HepG2 (cell line): Measurements from ENCODE around the gene DTX4. TPM values are rescaled to one million over a fixed set of nuclear protein-coding genes. Genes with fewer than 3 reads are reported as not detected.
A peak's percentile ranks its signal among the peaks of the same experiment; 100 is the strongest.

ENCODE experiments used
- ARNT ChIP-seq: fragments of 450-650 bp; IDR thresholded peaks from 2 replicates; pipeline ENCODE4 v1.6.1; 2017
- E2F2 ChIP-seq: sonication (generic); formaldehyde crosslinking; IDR thresholded peaks from 2 replicates; pipeline ENCODE4 v1.4.0; 2020; ENCODE audit warnings: missing genetic modification reagents, borderline replicate concordance
- FOXA1 ChIP-seq, 2 experiments: fragments of 450-650 bp in 1 of 2; sonication (generic) in 1 of 2; formaldehyde crosslinking in 1 of 2; IDR thresholded peaks; 2 replicates each; pipeline versions ENCODE4 v1.4.0 to v1.6.1; 2016 to 2020; ENCODE audit warnings: missing genetic modification reagents in 1 of 2
- HOXA5 ChIP-seq: sonication (generic); formaldehyde crosslinking; IDR thresholded peaks from 2 replicates; pipeline ENCODE4 v1.4.0; 2020; ENCODE audit warnings: missing genetic modification reagents
- PREB ChIP-seq: sonication (generic); formaldehyde crosslinking; IDR thresholded peaks from 2 replicates; pipeline ENCODE4 v1.4.0; 2020; ENCODE audit warnings: missing genetic modification reagents
- RCOR2 ChIP-seq: IDR thresholded peaks from 2 replicates; pipeline ENCODE4 v1.6.1; 2016; ENCODE audit warnings: missing biosample characterization, missing genetic modification reagents
- SMAD1 ChIP-seq: sonication (generic); formaldehyde crosslinking; IDR thresholded peaks from 2 replicates; pipeline ENCODE4 v1.4.0; 2020; ENCODE audit warnings: missing genetic modification reagents, low read depth, mild to moderate bottlenecking, borderline replicate concordance
- STAG1 ChIP-seq: sonication (generic); formaldehyde crosslinking; IDR thresholded peaks from 2 replicates; pipeline ENCODE4 v1.4.0; 2020; ENCODE audit warnings: missing genetic modification reagents
- SYNCRIP ChIP-seq: fragments of 200-400 bp; formaldehyde crosslinking; IDR thresholded peaks from 2 replicates; pipeline ENCODE4 v1.6.1; 2018; ENCODE audit warnings: mild to moderate bottlenecking, low read depth, low read length; ENCODE audit not compliant: insufficient read depth
- TARDBP ChIP-seq: sonication (generic); formaldehyde crosslinking; IDR thresholded peaks from 2 replicates; pipeline ENCODE4 v1.8.0; 2022; ENCODE audit warnings: mild to moderate bottlenecking, missing genetic modification reagents
- TCF12 ChIP-seq, 2 experiments: fragments of 450-650 bp in 1 of 2; sonication (generic) in 1 of 2; formaldehyde crosslinking in 1 of 2; IDR thresholded peaks; 2 replicates each; pipeline versions ENCODE4 v1.6.1 to v1.8.0; 2017 to 2022; ENCODE audit warnings: antibody characterized with exemption in 1 of 2, mild to moderate bottlenecking in 1 of 2, missing genetic modification reagents in 1 of 2, moderate library complexity in 1 of 2
- ZBTB46 ChIP-seq: sonication (generic); formaldehyde crosslinking; IDR thresholded peaks from 2 replicates; pipeline ENCODE4 v1.4.0; 2020; ENCODE audit warnings: mild to moderate bottlenecking, missing genetic modification reagents, borderline replicate concordance
- ZEB1 ChIP-seq: IDR thresholded peaks from 2 replicates; pipeline ENCODE4 v1.6.1; 2012; ENCODE audit warnings: mild to moderate bottlenecking, low read depth, inconsistent platforms; ENCODE audit not compliant: insufficient replicate concordance
- ZFAT ChIP-seq: sonication (generic); formaldehyde crosslinking; conservative IDR thresholded peaks from 2 replicates; pipeline ENCODE4 v1.8.1; 2023; ENCODE audit warnings: missing genetic modification reagents, inconsistent platforms
- ZFP37 ChIP-seq: sonication (generic); formaldehyde crosslinking; IDR thresholded peaks from 2 replicates; pipeline ENCODE4 v1.4.0; 2020; ENCODE audit warnings: missing genetic modification reagents, borderline replicate concordance
- ZFP91 ChIP-seq: sonication (generic); formaldehyde crosslinking; IDR thresholded peaks from 2 replicates; pipeline ENCODE4 v1.9.0; 2022; ENCODE audit warnings: missing genetic modification reagents, mild to moderate bottlenecking, borderline replicate concordance
- ZMAT3 ChIP-seq: sonication (generic); formaldehyde crosslinking; conservative IDR thresholded peaks from 2 replicates; pipeline ENCODE4 v1.7.0; 2021; ENCODE audit warnings: missing genetic modification reagents
- ZMYM2 ChIP-seq: sonication (generic); formaldehyde crosslinking; IDR thresholded peaks from 2 replicates; pipeline ENCODE4 v1.8.0; 2022; ENCODE audit warnings: mild to moderate bottlenecking, missing genetic modification reagents
- ZNF569 ChIP-seq: sonication (generic); formaldehyde crosslinking; IDR thresholded peaks from 2 replicates; pipeline ENCODE4 v1.5.0; 2020; ENCODE audit warnings: mild to moderate bottlenecking, missing genetic modification reagents, moderate library complexity, borderline replicate concordance
- ZNF839 ChIP-seq: sonication (generic); formaldehyde crosslinking; IDR thresholded peaks from 2 replicates; pipeline ENCODE4 v1.4.0; 2020; ENCODE audit warnings: missing genetic modification reagents, mild to moderate bottlenecking, borderline replicate concordance
- ZSCAN25 ChIP-seq: sonication (generic); formaldehyde crosslinking; IDR thresholded peaks from 2 replicates; pipeline ENCODE4 v1.8.0; 2022; ENCODE audit warnings: mild to moderate bottlenecking, missing genetic modification reagents
- polyA plus RNA-seq, 8 experiments: library from polyadenylated mRNA; depleted of rRNA in 3 of 8; stranded (reverse) in 7 of 8; unstranded in 1 of 8; fragments of >200 nt; fragmentation: Illumina TruSeq in 4 of 8; extraction: Trizol in 4 of 8; gene quantifications; 2 replicates each; pipeline versions ENCODE4 v1.2.1 to v1.2.3, GENCODE V29; 2011 to 2016; ENCODE audit warnings: low read depth in 4 of 8, missing spikeins in 1 of 8, mixed read lengths in 1 of 8; ENCODE audit not compliant: insufficient read depth in 1 of 8
- total RNA-seq, 5 experiments: library from RNA; depleted of rRNA; stranded (reverse); fragments of >200 nt; fragmentation: Illumina TruSeq; extraction: Trizol; gene quantifications; 2 replicates each; pipeline ENCODE4 v1.2.3, GENCODE V29; 2016; ENCODE audit warnings: low read depth in 1 of 5
- TF ChIP-seq, protein P1 (sequence below): IDR thresholded peaks from 2 replicates; pipeline ENCODE4 v1.6.1; 2018; ENCODE audit warnings: missing genetic modification reagents, mild to moderate bottlenecking, missing compliant biosample characterization

DTX4 gene
- total and polyA plus RNA-seq, 2 of the 13 experiments (the other 11 are each of a cell fraction or from before 2014, with no cell fraction given), result 0.67 to 5.6 TPM

GRCh38 chr11:59171508-59172322 is at the start of gene DTX4 (continued):
- TF ChIP-seq HOXA5 (0 out of 2 replicates have a peak, but pooled peaks have one; percentile 20), TARDBP (CRISPR knock-in tag) (no peak; the same call in 1 of the 2 replicates), ZNF569 (no peak), FOXA1 (IDR thresholded peaks at IDR 0.05) (no peak), FOXA1 (CRISPR knock-in tag; IDR thresholded peaks at IDR 0.05) (no peak), ZEB1 (no peak), ZSCAN25 (peak; percentile 98), SYNCRIP (no peak), ZMYM2 (CRISPR knock-in tag) (no peak), RCOR2 (CRISPR knock-in tag) (no peak), ZNF839 (CRISPR knock-in tag) (0 out of 2 replicates have a peak, but pooled peaks have one; percentile 30), ARNT (no peak), STAG1 (CRISPR knock-in tag) (peak; percentile 95), SMAD1 (0 out of 2 replicates have a peak, but pooled peaks have one; percentile 41), ZMAT3 (CRISPR knock-in tag) (no peak), TCF12 (IDR thresholded peaks at IDR 0.05) (no peak), TCF12 (CRISPR knock-in tag; IDR thresholded peaks at IDR 0.05) (no peak), ZFP37 (CRISPR knock-in tag) (no peak), PREB (no peak), ZFAT (no peak), E2F2 (no peak), ZFP91 (CRISPR knock-in tag) (peak; percentile 54; the same call in 1 of the 2 replicates), ZBTB46 (CRISPR knock-in tag) (no peak)
- TF ChIP-seq, protein P1, sequence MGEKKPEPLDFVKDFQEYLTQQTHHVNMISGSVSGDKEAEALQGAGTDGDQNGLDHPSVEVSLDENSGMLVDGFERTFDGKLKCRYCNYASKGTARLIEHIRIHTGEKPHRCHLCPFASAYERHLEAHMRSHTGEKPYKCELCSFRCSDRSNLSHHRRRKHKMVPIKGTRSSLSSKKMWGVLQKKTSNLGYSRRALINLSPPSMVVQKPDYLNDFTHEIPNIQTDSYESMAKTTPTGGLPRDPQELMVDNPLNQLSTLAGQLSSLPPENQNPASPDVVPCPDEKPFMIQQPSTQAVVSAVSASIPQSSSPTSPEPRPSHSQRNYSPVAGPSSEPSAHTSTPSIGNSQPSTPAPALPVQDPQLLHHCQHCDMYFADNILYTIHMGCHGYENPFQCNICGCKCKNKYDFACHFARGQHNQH (CRISPR knock-in tag), result no peak; the same call in 1 of the 2 replicates
